ACC112 (cell line): ENCODE results near the gene ATP2B2.

Experiments used
- H2AFZ ChIP-seq: fragments of 200-600 bp; sonication (generic); one replicate; pipeline ENCODE4 v1.6.0; 2017; ENCODE audit warnings: antibody characterized with exemption, low read length; ENCODE audit not compliant: unreplicated experiment
- H3K27ac ChIP-seq: fragments of 200-600 bp; sonication (generic); 2 replicates; pipeline ENCODE4 v1.5.1; 2014; ENCODE audit warnings: low read depth, mild to moderate bottlenecking, antibody characterized with exemption, low read length, moderate library complexity
- H3K27me3 ChIP-seq: fragments of 200-600 bp; sonication (generic); 2 replicates; pipeline ENCODE4 v1.6.1; 2014; ENCODE audit warnings: mild to moderate bottlenecking, antibody characterized with exemption, low read length, moderate library complexity, mixed read lengths; ENCODE audit not compliant: insufficient read depth
- H3K36me3 ChIP-seq: fragments of 200-600 bp; sonication (generic); 2 replicates; pipeline ENCODE4 v1.6.1; 2016; ENCODE audit warnings: mild to moderate bottlenecking, antibody characterized with exemption, low read length, moderate library complexity, mixed read lengths; ENCODE audit not compliant: insufficient read depth
- H3K4me1 ChIP-seq: fragments of 200-600 bp; sonication (generic); one replicate; pipeline ENCODE4 v1.6.1; 2016; ENCODE audit warnings: low read length, mixed read lengths; ENCODE audit not compliant: insufficient read depth, unreplicated experiment, control insufficient read depth
- H3K4me3 ChIP-seq: fragments of 200-600 bp; sonication (generic); 2 replicates; pipeline ENCODE4 v1.5.1; 2014; ENCODE audit warnings: mild to moderate bottlenecking, low read depth, low read length
- H3K79me2 ChIP-seq: fragments of 200-600 bp; sonication (generic); one replicate; pipeline ENCODE4 v1.6.0; 2016; ENCODE audit warnings: low read length; ENCODE audit not compliant: control insufficient read depth, unreplicated experiment, insufficient read depth

Gene ATP2B2

GRCh38 chr3:10312861-10313260 lies 192.5 kb downstream of the ATP2B2 start:
- H3K27me3 ChIP-seq, result no peaks in the 10 kb centered on the region
- peaks cover 6% of the 10 kb centered on the region for H3K4me1 ChIP-seq
- H3K36me3 ChIP-seq, result peaks cover 40% of the 10 kb centered on the region
- H2AFZ ChIP-seq, result no peak overlapping the region
- H3K79me2 ChIP-seq, result peaks cover 22% of the 10 kb centered on the region
- no peak overlapping the region for H3K27ac ChIP-seq
- H3K4me3 ChIP-seq, result no peak overlapping the region

GRCh38 chr3:10312391-10312790 lies 193.0 kb downstream of the ATP2B2 start:
- Histone ChIP-seq H3K27me3 (no peaks in the 10 kb centered on the region), H3K79me2 (peaks cover 18% of the 10 kb centered on the region), H3K36me3 (peaks cover 39% of the 10 kb centered on the region), H2AFZ (no peak overlapping the region), H3K4me1 (peaks cover 4% of the 10 kb centered on the region), H3K4me3 (no peak overlapping the region), H3K27ac (no peak overlapping the region)

DNA sequence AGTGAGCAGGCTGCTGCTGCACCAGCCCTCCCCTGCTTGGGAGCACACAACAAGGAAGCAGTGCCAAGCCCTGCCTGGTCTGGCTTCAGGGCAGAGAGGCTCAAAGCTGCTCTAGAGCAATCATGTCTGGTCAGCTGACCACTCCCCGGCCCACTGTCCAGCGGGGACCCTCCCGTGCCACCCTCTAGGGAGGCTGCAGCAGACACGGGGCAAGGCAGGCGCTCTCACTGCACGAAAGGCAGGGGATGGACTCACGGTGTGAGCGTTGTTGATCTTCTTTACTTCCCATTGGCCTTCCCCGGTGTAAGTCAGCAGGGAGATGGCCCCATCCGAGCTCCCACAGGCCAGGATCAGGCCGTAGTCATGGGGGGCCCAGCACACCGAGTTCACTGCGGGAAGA lies 193.7 kb downstream of the ATP2B2 start:
- Histone ChIP-seq H3K4me1 (peaks cover 4% of the 10 kb centered on the region), H3K79me2 (peaks cover 13% of the 10 kb centered on the region), H3K36me3 (peaks cover 34% of the 10 kb centered on the region), H3K27ac (no peak overlapping the region), H3K4me3 (no peak overlapping the region), H2AFZ (no peak overlapping the region), H3K27me3 (no peaks in the 10 kb centered on the region)

DNA sequence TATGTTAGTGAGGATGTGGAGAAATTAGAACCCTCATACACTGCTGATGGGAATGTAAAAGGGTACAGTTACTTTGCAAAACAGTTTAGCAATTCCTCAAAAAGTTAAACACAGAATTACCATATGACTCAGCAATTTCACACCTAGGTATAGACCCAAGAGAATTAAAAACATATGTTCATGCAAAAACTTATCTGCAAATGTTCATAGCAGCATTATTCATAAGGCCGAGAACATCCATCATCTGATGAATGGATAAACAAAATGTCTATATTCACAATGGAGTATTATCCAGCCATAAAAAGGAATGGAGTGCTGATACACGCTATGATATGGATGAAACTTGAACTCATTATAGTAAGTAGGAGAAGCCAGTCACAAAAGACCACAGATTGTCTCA lies 194.8 kb downstream of the ATP2B2 start:
- no peaks in the 10 kb centered on the region for H3K27me3 ChIP-seq
- no peak overlapping the region for H2AFZ ChIP-seq
- H3K4me1 ChIP-seq, result peaks cover 5% of the 10 kb centered on the region
- H3K36me3 ChIP-seq, result peaks cover 29% of the 10 kb centered on the region
- no peak overlapping the region for H3K27ac ChIP-seq
- peaks cover 9% of the 10 kb centered on the region for H3K79me2 ChIP-seq
- no peak overlapping the region for H3K4me3 ChIP-seq

GRCh38 chr3:10309736-10310135 lies 195.7 kb downstream of the ATP2B2 start:
- Histone ChIP-seq H3K4me1 (peaks cover 8% of the 10 kb centered on the region), H3K79me2 (peaks cover 7% of the 10 kb centered on the region), H3K27me3 (no peaks in the 10 kb centered on the region), H3K4me3 (no peak overlapping the region), H2AFZ (no peak overlapping the region), H3K36me3 (peaks cover 28% of the 10 kb centered on the region), H3K27ac (no peak overlapping the region; the same call in 1 of the 2 replicates)

DNA sequence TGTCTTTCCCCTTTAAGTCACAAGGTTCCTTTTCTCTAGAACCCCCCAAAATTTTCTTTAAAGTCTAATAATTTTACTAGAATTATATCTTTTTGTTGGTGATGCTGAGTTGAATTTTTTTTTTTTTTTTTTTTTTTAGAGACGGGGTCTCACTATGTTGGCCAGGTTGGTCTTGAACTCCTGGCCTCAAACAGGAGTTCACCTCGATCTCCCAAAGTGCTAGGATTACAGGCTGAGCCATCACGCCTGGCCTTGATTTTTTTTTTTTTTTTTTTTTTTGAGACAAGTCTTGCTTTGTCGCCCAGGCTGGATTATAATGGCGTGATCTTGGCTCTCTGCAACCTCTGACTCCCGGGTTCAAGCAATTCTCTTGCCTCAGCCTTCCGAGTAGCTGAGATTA lies 196.7 kb downstream of the ATP2B2 start:
- H3K27me3 ChIP-seq, result no peaks in the 10 kb centered on the region
- H3K4me1 ChIP-seq, result peaks cover 8% of the 10 kb centered on the region
- H2AFZ ChIP-seq, result no peak overlapping the region
- H3K36me3 ChIP-seq, result peaks cover 32% of the 10 kb centered on the region
- H3K79me2 ChIP-seq, result no peaks in the 10 kb centered on the region
- H3K4me3 ChIP-seq, result no peak overlapping the region
- H3K27ac ChIP-seq, result no peak overlapping the region

- H3K36me3 ChIP-seq, result peaks cover 45% of the 10 kb centered on the region
- H3K4me3 ChIP-seq, result no peak overlapping the region
- peaks cover 8% of the 10 kb centered on the region for H3K4me1 ChIP-seq
- H3K27me3 ChIP-seq, result no peaks in the 10 kb centered on the region
- no peaks in the 10 kb centered on the region for H3K79me2 ChIP-seq
- H3K27ac ChIP-seq, result no peak overlapping the region
- H2AFZ ChIP-seq, result no peak overlapping the region
Measured at GRCh38 chr3:10306156-10306555, 199.2 kb downstream of the ATP2B2 start.

DNA sequence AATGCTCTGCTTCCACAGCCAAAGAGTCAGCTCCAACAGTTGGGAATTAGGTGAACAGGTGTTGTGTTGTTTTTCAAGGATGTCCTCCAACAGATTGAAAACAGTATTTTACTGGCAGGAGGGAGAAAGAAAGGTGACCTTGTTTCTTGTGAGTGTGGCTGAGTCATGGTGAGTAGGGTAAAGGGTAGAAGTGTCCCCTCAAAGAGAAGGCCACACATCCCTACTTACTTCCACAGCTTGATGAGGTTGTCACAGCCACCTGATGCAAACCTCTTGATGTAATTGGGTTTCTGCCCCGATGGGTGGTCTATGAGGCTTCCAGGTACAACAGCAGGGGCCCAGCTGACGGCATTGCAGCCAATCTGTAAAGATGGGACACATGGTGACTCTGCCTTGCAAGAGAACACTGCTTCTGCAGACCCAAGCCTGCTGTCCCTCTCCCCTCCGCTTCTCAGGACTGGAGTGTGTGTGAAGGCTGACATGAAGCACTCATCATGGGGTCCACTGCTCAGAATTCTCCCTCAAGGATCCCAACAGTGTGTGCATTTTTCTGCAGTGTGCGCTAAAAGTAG lies 200.0 kb downstream of the ATP2B2 start:
- Histone ChIP-seq H2AFZ (no peak overlapping the region), H3K27me3 (no peaks in the 10 kb centered on the region), H3K4me1 (peaks cover 5% of the 10 kb centered on the region), H3K36me3 (peaks cover 45% of the 10 kb centered on the region), H3K27ac (no peak overlapping the region), H3K79me2 (no peaks in the 10 kb centered on the region), H3K4me3 (no peak overlapping the region)

DNA sequence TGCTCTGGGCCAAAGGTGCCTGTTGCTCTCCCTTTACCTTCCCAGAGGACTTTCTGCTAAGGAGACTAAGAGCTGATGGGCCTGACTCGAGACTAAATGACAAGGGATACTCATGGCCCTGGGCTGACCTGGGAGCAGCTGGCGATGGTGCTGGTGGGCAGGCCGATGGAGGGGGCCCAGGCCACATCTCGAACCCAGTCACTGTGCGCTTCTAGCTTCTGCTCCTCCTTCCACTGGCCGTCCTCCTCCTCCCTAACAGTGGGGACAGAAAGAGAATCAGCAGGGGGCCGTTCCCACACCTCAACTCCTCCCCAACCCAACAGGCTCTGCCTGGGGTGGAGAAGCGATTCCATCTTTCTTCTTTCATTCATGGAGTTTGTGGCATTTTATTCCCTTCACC lies 200.5 kb downstream of the ATP2B2 start:
- no peak overlapping the region for H2AFZ ChIP-seq
- H3K79me2 ChIP-seq, result no peaks in the 10 kb centered on the region
- no peak overlapping the region for H3K27ac ChIP-seq
- H3K4me3 ChIP-seq, result no peak overlapping the region
- H3K36me3 ChIP-seq, result peaks cover 43% of the 10 kb centered on the region
- peaks cover 4% of the 10 kb centered on the region for H3K4me1 ChIP-seq
- H3K27me3 ChIP-seq, result no peaks in the 10 kb centered on the region

DNA sequence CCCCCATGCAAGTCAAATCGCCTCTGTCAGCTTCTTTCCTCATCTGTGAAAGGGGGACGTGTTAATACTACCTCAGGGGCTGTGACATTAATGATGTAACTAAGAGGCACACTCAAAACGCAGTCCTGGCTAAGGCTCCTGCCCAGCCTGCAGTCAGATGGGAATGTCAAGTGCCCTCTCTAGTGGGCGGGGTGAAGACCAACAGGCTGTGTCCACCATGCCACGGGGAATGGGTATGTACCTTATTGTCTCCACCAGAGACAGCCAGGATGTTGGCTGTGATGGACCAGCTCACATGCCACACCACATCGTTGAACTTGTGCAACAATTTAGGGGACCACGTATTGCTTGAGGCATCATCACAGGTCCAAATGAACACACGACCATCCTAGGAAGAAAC lies 201.6 kb downstream of the ATP2B2 start:
- no peak overlapping the region for H3K27ac ChIP-seq
- H3K4me1 ChIP-seq, result peaks cover 4% of the 10 kb centered on the region
- H3K79me2 ChIP-seq, result no peaks in the 10 kb centered on the region
- H3K27me3 ChIP-seq, result no peaks in the 10 kb centered on the region
- H2AFZ ChIP-seq, result no peak overlapping the region
- H3K36me3 ChIP-seq, result peaks cover 50% of the 10 kb centered on the region
- no peak overlapping the region for H3K4me3 ChIP-seq

- H3K79me2 ChIP-seq, result no peaks in the 10 kb centered on the region
- no peak overlapping the region for H2AFZ ChIP-seq
- no peak overlapping the region for H3K27ac ChIP-seq
- peaks cover 46% of the 10 kb centered on the region; the same call in 1 of the 2 replicates for H3K36me3 ChIP-seq
- no peaks in the 10 kb centered on the region for H3K27me3 ChIP-seq
- no peak overlapping the region for H3K4me3 ChIP-seq
- peaks cover 4% of the 10 kb centered on the region for H3K4me1 ChIP-seq
Measured at GRCh38 chr3:10303105-10303504, 202.3 kb downstream of the ATP2B2 start.
